ENCODE data around the gene MAPK4.

- no peak for TF ChIP-seq CTCF (conservative IDR thresholded peaks at IDR 0.05; ENCODE audit: low read depth, low read length)
- no peak for TF ChIP-seq POLR2A (IDR thresholded peaks at IDR 0.05; ENCODE audit: low read depth, low read length)
- no peak for TF ChIP-seq RAD21 (IDR thresholded peaks at IDR 0.05; ENCODE audit: low read length)
- TF ChIP-seq CEBPB (IDR thresholded peaks at IDR 0.05; ENCODE audit: low read depth, low read length) = no peak
- no peak for TF ChIP-seq SMC3 (IDR thresholded peaks at IDR 0.05; ENCODE audit: low read depth, low read length)
These were observed 162.4 kb downstream of the MAPK4 start for GRCh38 chr18:50722311-50722710.
